GM19351 (cell line): Measurements from ENCODE around the gene INPP5F.

Experiments
- ATAC-seq: cut with Tn5 transposase; IDR thresholded peaks from one replicate; pipeline ENCODE4 v1.9.1; 2021; ENCODE audit warnings: mild to moderate bottlenecking, moderate library complexity; ENCODE audit not compliant: unreplicated experiment

INPP5F gene

GRCh38 chr10:119725828-119726675, at the start of gene INPP5F:
TSS of gene INPP5F (plus strand) at chr10:119726050. CDS start at chr10:119726263, 213 bp downstream.
- ATAC-seq: peak; percentile 82

DNA sequence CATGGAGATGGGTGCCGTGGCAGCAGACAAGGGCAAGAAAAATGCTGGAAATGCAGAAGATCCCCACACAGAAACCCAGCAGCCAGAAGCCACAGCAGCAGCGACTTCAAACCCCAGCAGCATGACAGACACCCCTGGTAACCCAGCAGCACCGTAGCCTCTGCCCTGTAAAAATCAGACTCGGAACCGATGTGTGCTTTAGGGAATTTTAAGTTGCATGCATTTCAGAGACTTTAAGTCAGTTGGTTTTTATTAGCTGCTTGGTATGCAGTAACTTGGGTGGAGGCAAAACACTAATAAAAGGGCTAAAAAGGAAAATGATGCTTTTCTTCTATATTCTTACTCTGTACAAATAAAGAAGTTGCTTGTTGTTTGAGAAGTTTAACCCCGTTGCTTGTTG, 48.7 kb upstream of the INPP5F start:
- no peak for ATAC-seq

- ATAC-seq: no peak
These were observed 47.7 kb upstream of the INPP5F start for GRCh38 chr10:119677904-119678755.

DNA sequence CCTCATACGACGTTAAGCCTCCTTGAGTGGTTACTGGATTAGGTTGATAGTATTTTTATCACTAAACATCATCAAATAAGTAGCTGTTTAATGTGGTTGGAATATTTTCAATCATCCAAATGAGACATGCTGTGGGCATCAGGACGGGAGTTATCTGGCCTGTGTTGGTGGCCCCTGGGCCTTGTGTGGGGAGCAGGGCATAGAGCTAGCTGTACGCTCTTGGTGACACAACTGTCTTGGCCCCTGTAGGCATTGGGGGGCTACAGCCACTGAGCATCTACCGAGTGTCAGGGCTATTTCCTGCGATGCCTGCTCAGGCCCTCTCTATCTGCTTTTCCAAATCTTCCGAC, 46.4 kb upstream of the INPP5F start:
- no peak for ATAC-seq

DNA sequence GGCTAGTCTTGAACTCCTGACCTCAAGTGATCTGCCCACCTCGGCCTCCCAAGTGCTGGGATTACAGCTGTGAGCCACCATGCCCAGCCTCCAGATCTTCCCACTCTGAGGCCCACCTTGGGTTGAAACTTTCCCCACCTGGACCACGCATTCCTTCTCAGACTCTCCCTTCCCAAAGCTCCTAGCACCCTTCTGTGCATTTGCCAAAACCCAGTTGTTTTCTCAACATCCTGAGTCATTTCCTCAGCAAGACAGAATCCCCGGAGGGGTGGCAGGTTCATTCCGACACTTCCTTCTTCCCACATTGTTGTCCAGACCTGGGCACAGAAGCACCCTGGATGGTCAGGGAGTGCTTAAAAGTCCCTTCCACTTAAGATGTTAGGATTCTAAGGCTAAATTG, 45.8 kb upstream of the INPP5F start:
- ATAC-seq: no peak

DNA sequence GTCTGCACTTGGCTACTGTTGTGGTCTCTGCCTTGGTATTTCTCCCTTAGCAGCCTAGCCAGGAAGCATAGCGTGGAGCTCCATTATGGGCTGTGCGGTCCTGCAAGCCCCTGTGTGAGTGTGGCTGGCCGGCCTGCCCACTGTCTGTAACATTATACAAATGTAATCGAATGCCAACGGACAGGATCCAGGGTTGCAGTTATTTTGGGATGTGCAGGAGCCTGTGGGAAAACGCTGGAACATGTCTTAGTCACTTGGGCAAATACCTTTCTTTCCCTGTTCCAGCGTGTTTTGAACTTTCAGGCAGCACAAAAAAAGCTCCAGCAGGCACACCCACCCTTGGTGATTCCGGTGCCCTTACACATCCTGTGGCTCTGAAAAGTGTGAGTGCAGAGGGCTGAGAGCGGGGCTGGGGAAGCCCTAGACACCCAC, 45.2 kb upstream of the INPP5F start:
- no peak for ATAC-seq

GRCh38 chr10:119686465-119687191, 39.2 kb upstream of the INPP5F start:
- peak; percentile 71 for ATAC-seq

DNA sequence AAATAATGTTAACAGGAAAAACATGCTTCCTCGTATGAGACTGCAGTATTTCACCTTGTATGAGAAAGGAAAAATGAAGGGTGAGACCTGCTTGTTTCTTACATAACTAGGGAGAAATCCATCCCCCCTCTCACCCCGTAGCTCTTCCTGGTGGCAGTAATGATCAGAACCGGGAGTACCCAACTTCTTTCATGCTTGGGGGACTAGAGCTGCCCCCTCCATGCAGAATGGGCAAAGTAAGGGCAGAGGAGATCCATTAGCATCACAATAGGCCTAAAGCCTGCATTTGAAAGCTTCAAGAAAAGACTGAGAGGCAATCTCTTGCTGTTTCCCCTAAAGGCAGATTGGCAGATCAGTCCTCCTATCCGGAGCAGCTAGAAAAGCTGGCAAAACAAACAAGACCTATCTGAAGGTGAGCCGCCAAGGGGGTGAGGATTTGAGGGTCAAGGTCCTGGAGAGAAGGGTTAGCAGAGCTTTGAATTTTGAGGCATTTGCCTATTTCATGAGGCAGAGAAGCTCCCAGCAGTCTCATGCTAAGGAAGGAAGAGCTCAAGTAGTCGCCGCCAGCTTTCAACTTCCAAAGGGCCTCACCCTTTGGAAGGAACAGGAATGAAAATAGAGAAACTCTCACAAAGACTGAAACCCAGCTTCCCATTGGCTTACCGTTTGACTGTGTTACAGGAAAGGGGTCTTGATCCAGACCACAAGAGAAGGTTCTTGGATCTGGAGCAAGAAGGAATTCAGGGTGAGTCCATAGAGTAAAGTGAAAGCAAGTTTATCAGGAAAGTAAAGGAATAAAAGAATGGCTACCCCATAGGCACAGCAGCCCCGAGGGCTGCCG, 38.4 kb upstream of the INPP5F start:
- no peak for ATAC-seq

DNA sequence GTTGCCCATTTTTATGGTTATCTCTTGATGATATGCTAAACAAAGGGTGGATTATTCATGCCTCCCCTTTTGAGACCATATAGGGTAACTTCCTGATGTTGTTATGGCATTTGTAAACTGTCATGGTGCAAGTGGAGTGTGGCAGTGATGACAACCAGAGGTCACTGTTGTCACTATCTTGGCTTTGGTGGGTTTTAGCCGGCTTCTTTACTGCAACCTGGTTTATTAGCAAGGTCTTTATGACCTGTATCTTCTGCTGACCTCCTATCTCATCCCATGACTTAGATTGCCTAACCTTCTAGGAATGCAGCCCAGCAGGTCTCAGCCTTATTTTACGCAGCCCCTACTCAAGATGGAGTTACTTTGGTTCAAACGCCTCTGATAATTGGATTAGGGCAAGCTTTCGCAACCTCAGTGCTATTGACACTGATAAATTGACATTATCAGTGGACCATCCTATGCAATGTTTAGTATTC, 37.8 kb upstream of the INPP5F start:
- peak; percentile 72 for ATAC-seq

GRCh38 chr10:119689016-119689580, 36.8 kb upstream of the INPP5F start:
- no peak for ATAC-seq

GRCh38 chr10:119691726-119692125, 34.1 kb upstream of the INPP5F start:
- ATAC-seq: no peak

DNA sequence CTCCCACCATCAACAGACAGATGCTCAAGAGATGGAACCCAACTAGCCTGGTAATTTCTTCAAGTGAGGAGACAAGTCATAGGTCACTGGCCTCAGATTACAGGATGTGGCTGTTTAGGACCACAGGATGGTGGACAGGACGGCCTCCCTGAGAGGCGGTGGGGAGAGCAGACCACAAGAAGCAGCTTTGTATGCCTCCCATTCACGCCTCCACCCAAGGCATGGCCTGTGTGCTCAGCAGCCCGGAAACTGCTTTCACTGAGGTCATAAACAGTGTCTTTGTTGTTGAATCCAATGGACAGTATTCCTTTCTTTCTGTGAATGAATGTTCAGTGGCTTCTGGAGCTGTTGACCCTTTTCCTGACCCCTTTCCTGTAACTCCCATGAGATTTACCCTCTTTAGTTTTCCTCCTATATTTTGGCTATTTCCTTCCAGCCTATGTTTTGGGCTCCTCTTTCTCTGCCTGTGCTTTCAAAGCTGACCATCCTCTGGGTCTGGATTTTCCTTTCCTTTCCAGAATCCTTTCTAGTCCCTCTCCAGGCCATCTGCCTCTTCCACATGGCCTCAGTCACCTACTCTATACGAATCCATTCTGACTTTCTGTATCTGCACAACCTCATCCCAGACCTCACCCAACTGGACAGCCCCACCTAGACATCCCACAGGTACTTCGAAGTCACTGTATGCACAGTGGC, 32.4 kb upstream of the INPP5F start:
- ATAC-seq: peak; percentile 98

- no peak for ATAC-seq
These were observed 31.2 kb upstream of the INPP5F start for GRCh38 chr10:119694608-119695007.

DNA sequence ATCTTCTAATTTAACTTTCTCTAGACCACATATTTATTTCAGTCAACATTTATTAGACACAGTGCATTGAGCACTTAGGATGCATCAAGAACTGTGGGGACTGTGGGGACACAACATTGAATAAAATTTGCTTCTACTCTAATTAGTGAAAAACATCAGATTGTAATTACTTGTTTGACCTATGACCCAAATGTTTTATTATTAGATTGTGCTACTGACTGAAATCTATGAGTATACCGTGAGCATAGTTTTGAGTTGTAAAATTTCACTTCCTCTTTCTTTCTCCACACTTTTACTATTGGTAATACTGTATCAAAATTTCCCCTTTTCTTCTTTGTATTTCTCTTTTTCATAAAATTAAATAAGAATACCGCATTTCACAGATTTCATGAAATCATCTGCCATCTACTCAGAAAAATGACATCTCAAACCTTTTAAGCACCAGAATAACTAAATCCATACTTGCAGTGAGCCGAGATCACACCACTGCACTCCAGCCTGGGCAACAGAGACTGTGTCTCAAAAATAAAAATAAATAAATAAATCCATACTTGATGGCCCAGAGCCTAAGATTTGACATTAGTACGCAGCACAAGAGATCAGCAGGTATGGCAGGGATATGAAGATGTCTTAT, 25.4 kb upstream of the INPP5F start:
- ATAC-seq: peak; percentile 58

DNA sequence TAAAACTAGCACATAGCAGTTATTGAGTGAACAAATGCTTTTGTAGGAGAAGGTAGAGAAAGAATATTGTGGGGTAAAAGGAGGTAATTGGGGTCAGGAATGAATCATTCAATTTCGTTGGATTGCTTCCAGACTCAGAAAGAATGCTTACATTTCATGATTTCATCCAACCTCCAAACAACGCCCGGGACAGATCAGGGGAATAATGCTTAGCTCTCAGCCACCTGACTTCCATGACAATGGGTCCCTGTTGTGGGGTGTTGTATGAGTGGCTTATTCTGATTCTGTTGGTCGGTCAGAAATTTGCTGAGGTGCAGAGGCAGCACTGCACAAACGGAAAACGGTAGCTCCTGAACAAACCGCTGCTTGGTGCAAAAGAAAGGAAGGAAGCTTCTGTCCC, 24.0 kb upstream of the INPP5F start:
- no peak for ATAC-seq

- no peak for ATAC-seq
These were observed 23.3 kb upstream of the INPP5F start for GRCh38 chr10:119702583-119702982.

DNA sequence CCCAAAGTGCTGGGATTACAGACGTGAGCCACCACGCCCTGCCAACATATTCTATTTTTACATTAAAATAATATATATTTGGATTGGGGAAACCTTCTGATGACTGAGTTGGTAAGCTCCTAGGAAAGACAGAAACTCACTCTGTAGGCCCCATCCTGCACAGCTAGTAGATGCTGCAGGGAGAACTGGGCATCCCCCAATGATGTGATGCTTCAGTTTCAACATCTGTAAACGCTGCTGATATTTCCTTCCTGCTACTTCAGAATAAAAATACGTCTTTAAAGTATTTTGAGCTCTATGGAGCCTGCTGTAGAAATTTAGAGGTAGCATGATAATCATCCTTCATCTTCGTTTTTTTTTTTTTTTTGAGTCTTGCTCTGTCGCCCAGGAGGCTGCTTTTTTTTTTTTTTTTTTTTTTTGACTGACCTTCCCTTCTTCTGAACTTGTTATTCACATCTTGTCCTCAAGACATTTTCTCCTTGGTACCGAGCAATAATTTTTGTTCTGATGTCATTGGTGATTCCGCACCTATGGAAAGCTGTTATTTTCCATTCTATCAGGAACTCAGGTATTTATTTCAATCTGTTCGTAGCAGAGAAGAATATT, 21.8 kb upstream of the INPP5F start:
- no peak for ATAC-seq

GRCh38 chr10:119705434-119705831, 20.4 kb upstream of the INPP5F start:
- ATAC-seq: peak; percentile 37
